Head of caudate nucleus (tissue), 42 donors: Measurements from ENCODE around the gene AHNAK.
"Not testable (repeated sequence)": the region's sequence is repeated elsewhere in the genome, so short reads cannot be mapped to it uniquely, and the experiment has no call there.

Experiments used
- DNase-seq, 42 donors: peaks; one replicate each; pipeline versions ENCODE4 v3.0.0 to v3.0.0-alpha.2; 2020 to 2021; ENCODE audit warnings: mixed read lengths in 7 of 42
- intact Hi-C: fragments of 100-400 bp; cut with DNase I; formaldehyde crosslinking; loops from one replicate; pipeline ENCODE4 v1.15.0; 2022

The AHNAK gene

GRCh38 chr11:62392506-62392905, 154.1 kb downstream of the AHNAK start:
- intact Hi-C loops: loop anchor here (10.0 kb wide), 2 partner anchors 152 to 312 kb away; partner anchors contain the start of genes AHNAK, BSCL2 and GNG3
- DNase-seq: peak in 19 of 42 donors; percentile 26 to 74 (median 43)

- intact Hi-C loops: loop anchor here (10.0 kb wide), 2 partner anchors 153 to 313 kb away; partner anchors contain the start of genes AHNAK, BSCL2 and GNG3
- no peak for DNase-seq
Measured at GRCh38 chr11:62391642-62392425, 154.8 kb downstream of the AHNAK start.

DNA sequence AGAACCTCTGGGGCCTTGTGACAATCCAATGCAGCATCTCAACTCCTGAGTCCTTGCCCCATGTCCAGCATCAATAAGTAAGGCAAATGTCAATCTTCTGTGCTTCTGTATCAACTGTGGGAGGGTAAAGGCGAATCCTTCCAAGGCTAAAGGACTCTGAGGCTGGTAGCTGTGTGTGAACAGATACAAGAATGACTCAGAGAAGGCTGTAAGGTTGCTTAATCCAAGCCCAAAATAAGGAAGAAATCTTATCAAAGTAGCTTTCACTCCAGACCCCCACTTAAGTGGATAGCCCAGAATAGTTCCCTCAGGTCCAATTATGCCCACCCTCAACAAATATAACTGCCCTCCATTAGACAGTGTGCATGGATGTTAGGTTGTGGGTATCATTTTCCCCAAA, 155.9 kb downstream of the AHNAK start:
- DNase-seq: no peak
- intact Hi-C loops: loop anchor here (10.0 kb wide), 2 partner anchors 154 to 314 kb away; partner anchors contain the start of genes AHNAK, BSCL2 and GNG3

DNA sequence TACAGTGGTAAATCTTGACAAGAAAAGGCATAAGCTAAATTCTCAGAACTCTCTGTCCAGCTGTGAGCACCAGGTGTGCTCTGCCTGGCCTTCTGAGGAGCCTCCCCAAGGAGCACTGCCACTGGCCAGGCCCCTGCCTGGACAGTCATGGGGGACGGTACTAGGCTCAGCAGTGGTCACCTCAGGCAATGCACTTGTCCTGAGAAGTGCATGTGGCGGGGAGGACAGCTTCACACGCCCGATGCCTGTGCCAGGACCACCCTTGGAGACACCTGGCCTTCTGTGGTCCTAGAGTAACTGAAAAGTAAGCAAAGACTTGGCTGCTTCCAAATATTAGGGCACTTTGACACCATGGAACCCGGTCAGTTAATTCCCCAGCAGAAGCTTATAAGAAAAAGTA, 156.4 kb downstream of the AHNAK start:
- no peak for DNase-seq
- intact Hi-C loops: loop anchor here (10.0 kb wide), 2 partner anchors 155 to 315 kb away; partner anchors contain the start of genes AHNAK, BSCL2 and GNG3

DNA sequence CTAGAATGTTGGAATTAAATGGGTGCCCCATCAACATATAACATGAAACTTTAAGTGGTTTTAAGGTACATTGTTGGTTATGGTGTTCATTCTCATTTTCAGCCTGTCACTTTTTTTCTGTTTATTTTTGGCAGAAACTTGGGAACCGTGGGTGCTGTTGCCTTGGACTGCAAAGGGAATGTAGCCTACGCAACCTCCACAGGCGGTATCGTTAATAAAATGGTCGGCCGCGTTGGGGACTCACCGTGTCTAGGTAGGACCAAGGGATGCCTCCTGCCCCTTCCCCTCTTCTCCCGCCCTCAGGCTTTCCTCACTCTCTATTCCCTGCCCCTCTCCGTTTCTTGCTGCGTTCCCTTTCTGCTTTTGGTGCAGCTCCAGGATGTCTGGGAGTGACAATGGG, 157.6 kb downstream of the AHNAK start:
- intact Hi-C loops: no loop called here
- no peak for DNase-seq

DNA sequence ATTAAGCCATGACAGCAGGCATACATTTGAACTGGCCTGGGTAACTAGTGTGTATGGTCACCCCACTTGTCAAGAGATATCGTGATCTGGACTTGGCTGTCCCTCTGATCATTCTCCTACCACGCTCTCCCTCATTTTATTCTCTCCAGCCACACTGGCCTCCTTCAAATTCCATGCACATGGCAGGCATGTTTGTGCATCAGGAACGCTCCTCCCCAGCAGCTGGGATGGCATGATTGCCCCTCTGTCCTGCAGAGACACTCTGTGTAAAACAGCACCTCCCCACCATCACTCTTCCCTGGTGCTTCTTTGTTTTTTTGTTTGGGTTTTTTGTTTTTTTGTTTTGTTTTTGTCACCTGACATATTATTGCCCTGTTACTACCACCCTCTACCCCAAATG, 159.2 kb downstream of the AHNAK start:
- intact Hi-C loops: no loop called here
- peak in 2 of 42 donors; percentile 19 to 39 for DNase-seq

- intact Hi-C loops: not testable (repeated sequence)
- peak in 1 of 42 donors; percentile 4 for DNase-seq
Measured at GRCh38 chr11:62386083-62386482, 160.5 kb downstream of the AHNAK start.

- intact Hi-C loops: no loop called here
Measured at GRCh38 chr11:62383822-62384221, 162.8 kb downstream of the AHNAK start.

More at GRCh38 chr11:62383822-62384221, 162.8 kb downstream of the AHNAK start:
- DNase-seq: peak in 1 of 42 donors; percentile 1
